Transverse colon (tissue), 4 donors: Measurements from ENCODE around the gene RPAP3.

Source experiments
- CTCF ChIP-seq, 5 experiments: fragments of 200-600 bp in 3 of 5; fragments of 450-650 bp in 2 of 5; sonication (generic) in 3 of 5; IDR thresholded peaks; 1 replicate in 2 of 5; 2 replicates in 3 of 5; pipeline ENCODE4 v1.5.1; 2016 to 2017; ENCODE audit warnings: antibody characterized with exemption in 5 of 5, inconsistent platforms in 3 of 5, mild to moderate bottlenecking in 2 of 5, moderate library complexity in 1 of 5
- POLR2A ChIP-seq: fragments of 450-650 bp; IDR thresholded peaks from one replicate; pipeline ENCODE4 v1.6.1; 2016; ENCODE audit warnings: antibody characterized with exemption, mild to moderate bottlenecking, moderate library complexity
- POLR2AphosphoS5 ChIP-seq, 3 donors: sonication (generic); formaldehyde crosslinking; IDR thresholded peaks; one replicate each; pipeline ENCODE4 v1.6.1; 2016; ENCODE audit warnings: antibody characterized with exemption in 3 of 3

- no peak for TF ChIP-seq POLR2AphosphoS5 (IDR thresholded peaks at IDR 0.05)
- no peak for TF ChIP-seq CTCF (IDR thresholded peaks at IDR 0.05)
- TF ChIP-seq POLR2A: no peak
These were observed 24.5 kb upstream of the RPAP3 start for GRCh38 chr12:47730341-47730744.
